ENCODE measurements around the gene PPP2CA. TPM values are rescaled to one million over a fixed set of nuclear protein-coding genes. Genes with fewer than 3 reads are reported as not detected.
A peak's percentile ranks its signal among the peaks of the same experiment; 100 is the strongest.

The PPP2CA gene
- total and polyA plus RNA-seq, 2 of the 8 experiments (the other 6 are each of a cell fraction or from before 2014, with no cell fraction given), result 75.0 to 205 TPM

DNA sequence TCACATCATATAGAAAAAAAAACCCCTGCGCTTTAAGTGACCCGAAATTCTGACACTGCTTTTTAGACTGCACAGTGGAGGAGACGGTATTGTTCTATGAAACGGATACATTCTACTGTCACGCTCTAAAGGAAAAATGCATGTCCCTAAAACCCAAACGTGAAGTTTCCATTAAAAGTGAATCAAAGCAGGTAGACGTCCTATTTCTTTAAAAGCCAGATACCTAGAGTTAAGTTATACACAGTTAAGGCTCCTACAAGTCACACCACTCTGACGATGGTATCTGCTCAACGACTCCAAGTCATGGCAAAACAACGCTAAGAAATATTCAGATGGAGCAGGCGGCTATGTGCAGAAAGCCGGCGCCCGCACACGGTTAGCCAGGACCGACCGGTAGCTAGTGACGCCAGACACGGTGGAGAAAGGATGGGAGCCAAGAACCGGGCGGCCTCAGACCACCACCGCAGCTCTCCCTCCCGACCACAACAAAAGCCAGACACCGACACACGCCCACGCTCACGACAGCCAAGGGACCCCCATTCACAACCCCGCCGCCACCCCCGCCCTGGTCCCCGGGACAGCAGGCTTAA lies 49.9 kb downstream of the PPP2CA start:
- Histone ChIP-seq H3K4me2 (ENCODE audit: insufficient read depth in 1 of 2, low read depth in 2 of 2, low read length in 2 of 2) (peak overlapping the region; percentile 90 to 93), H3K56ac (replicated peaks; ENCODE audit: insufficient read length, low read depth, low read length) (no peak overlapping the region), H3K27me3 (replicated peaks in 1 of 4; ENCODE audit: control insufficient read depth in 3 of 4, extremely low read depth in 1 of 4, insufficient read depth in 3 of 4, low read length in 3 of 4) (no peaks in the 10 kb centered on the region), H2BK120ac (replicated peaks; ENCODE audit: low read depth, low read length) (no peak overlapping the region), H3K23me2 (ENCODE audit: low read depth, low read length) (peaks cover 3% of the 10 kb centered on the region), H2BK15ac (ENCODE audit: low read length) (no peak overlapping the region), H3K18ac (ENCODE audit: extremely low read depth, low read length) (no peak overlapping the region), H3K9me3 (ENCODE audit: insufficient read depth in 2 of 2, low read depth in 1 of 2, low read length in 1 of 2) (no peaks in the 10 kb centered on the region), H3K79me1 (ENCODE audit: low read depth, low read length) (no peaks in the 10 kb centered on the region; the same call in 1 of the 2 replicates), H2BK12ac (ENCODE audit: low read depth, low read length) (no peak overlapping the region), H3K4me1 (replicated peaks in 1 of 4; ENCODE audit: control insufficient read depth in 3 of 4, insufficient read depth in 4 of 4, low read length in 3 of 4) (peaks cover 0 to 3% (median 0%) of the 10 kb centered on the region in 4 experiments; a peak in 4 of 7 replicates), H3K27ac (ENCODE audit: low read depth, low read length) (no peak overlapping the region), H3K4me3 (ENCODE audit: extremely low read depth in 1 of 4, insufficient read depth in 2 of 4, low read depth in 3 of 4, low read length in 4 of 4) (peak overlapping the region; percentile 63 to 95 (median 84)), H4K91ac (replicated peaks; ENCODE audit: insufficient read length, low read length) (no peak overlapping the region), H2BK5ac (ENCODE audit: low read depth, low read length) (no peak overlapping the region; the same call in 1 of the 2 replicates), H3K9ac (replicated peaks in 1 of 4; ENCODE audit: extremely low read depth in 1 of 4, low read depth in 3 of 4, low read length in 3 of 4) (peak overlapping the region; percentile 90 to 96 (median 94)), H2AK5ac (ENCODE audit: low read depth, low read length) (no peak overlapping the region), H3K14ac (ENCODE audit: insufficient read length) (no peak overlapping the region), H3K23ac (ENCODE audit: insufficient read length) (no peak overlapping the region), H3K36me3 (ENCODE audit: control insufficient read depth in 2 of 4, insufficient read depth in 4 of 4, low read length in 3 of 4) (peaks cover 0 to 15% (median 7%) of the 10 kb centered on the region in 4 experiments; a peak in 3 of 8 replicates), H3K79me2 (ENCODE audit: control insufficient read depth in 1 of 2, insufficient read depth in 2 of 2, low read length in 2 of 2) (peaks cover 14 to 47% of the 10 kb centered on the region in 2 experiments), H3K4ac (replicated peaks; ENCODE audit: insufficient read length, low read depth, low read length) (no peak overlapping the region), H2AFZ (ENCODE audit: low read length) (no peak overlapping the region), H4K8ac (ENCODE audit: extremely low read depth, insufficient read depth, low read length) (no peak overlapping the region), H4K5ac (ENCODE audit: insufficient read length, low read depth, low read length) (no peak overlapping the region), H4K20me1 (replicated peaks in 1 of 2; ENCODE audit: control insufficient read depth in 1 of 2, insufficient read depth in 2 of 2, low read length in 2 of 2) (peaks cover 2 to 8% of the 10 kb centered on the region in 2 experiments), H2BK20ac (ENCODE audit: low read length) (no peak overlapping the region)
- POLR2A ChIA-PET (ENCODE audit: partially characterized antibody), result interaction anchor here (0.6 to 4.9 kb wide), 50 partner anchors 8 to 472 kb away, joined by 3 to 58 read pairs (median 5); partner anchors contain the start of genes PPP2CA, SEC24A, TCF7 and UBE2B
- 2% methylated on average over 30 of the region's 31 CpGs; no CpG with 5 or more reads in 1 of the 2 experiments for WGBS, 2 experiments (ENCODE audit: extremely low coverage in 1 of 2, insufficient coverage in 1 of 2, insufficient read length in 1 of 2, insufficient replicate concordance in 2 of 2, low coverage in 1 of 2, low lambda C conversion rate in 2 of 2, missing lambda C conversion rate in 1 of 2)
- DNase-seq (ENCODE audit: low read depth in 1 of 2, low spot score in 2 of 2), result no peak
- CTCF ChIA-PET (ENCODE audit: partially characterized antibody), result no interaction called here
- no peak for FAIRE-seq
- TF ChIP-seq EP300 (IDR thresholded peaks at IDR 0.05; ENCODE audit: borderline replicate concordance in 1 of 2, low read depth in 2 of 2, low read length in 2 of 2) (no peak), NANOG (IDR thresholded peaks at IDR 0.05; ENCODE audit: insufficient read depth, low read depth, low read length, poor library complexity, severe bottlenecking) (no peak), KDM1A (IDR thresholded peaks at IDR 0.05; ENCODE audit: borderline replicate concordance, low read length) (no peak), MAFK (IDR thresholded peaks at IDR 0.05; ENCODE audit: low read depth, low read length) (no peak), GTF2F1 (IDR thresholded peaks at IDR 0.05; ENCODE audit: borderline replicate concordance, low read depth, low read length) (no peak), SAP30 (IDR thresholded peaks at IDR 0.05; ENCODE audit: insufficient read depth, insufficient replicate concordance, low read length) (no peak), E2F6 (IDR thresholded peaks at IDR 0.05) (no peak), CHD1 (IDR thresholded peaks at IDR 0.05; ENCODE audit: low read depth, low read length) (no peak), CHD2 (IDR thresholded peaks at IDR 0.05; ENCODE audit: low read length) (no peak), CEBPB (IDR thresholded peaks at IDR 0.05; ENCODE audit: low read depth, low read length) (no peak), SIRT6 (IDR thresholded peaks at IDR 0.05; ENCODE audit: low read length) (no peak), ZNF274 (IDR thresholded peaks at IDR 0.05; ENCODE audit: borderline replicate concordance, extremely low read depth, low read length) (no peak), POLR2AphosphoS5 (IDR thresholded peaks at IDR 0.05; ENCODE audit: low read depth, low read length) (no peak)
